ENCODE measurements around the gene SERPINB6. TPM values are rescaled to one million over a fixed set of nuclear protein-coding genes. Genes with fewer than 3 reads are reported as not detected.
A peak's percentile ranks its signal among the peaks of the same experiment; 100 is the strongest.

The SERPINB6 gene
- total RNA-seq, 1 experiment from 2014 or later: 39.0 TPM

GRCh38 chr6:2940010-2940850, 31.1 kb downstream of the SERPINB6 start:
- Histone ChIP-seq H2BK120ac (ENCODE audit: low read depth, low read length, poor library complexity, severe bottlenecking) (no peak overlapping the region), H3K4me1 (ENCODE audit: insufficient read depth, low read length) (no peaks in the 10 kb centered on the region; the same call in 1 of the 2 replicates)

More at GRCh38 chr6:2940010-2940850, 31.1 kb downstream of the SERPINB6 start:
- Mint-ChIP-seq H3K9me3 (peaks cover 11% of the 10 kb centered on the region in 2 experiments; a peak in 3 of 5 replicates), H3K27ac (peak overlapping the region in 1 of 3 experiments; percentile 29; a peak in 1 of 7 replicates), H3K36me3 (ENCODE audit: insufficient read depth in 1 of 3, low read depth in 3 of 3) (peaks cover 5 to 9% (median 7%) of the 10 kb centered on the region in 3 experiments; a peak in 4 of 7 replicates), H3K27me3 (ENCODE audit: low read depth) (no peaks in the 10 kb centered on the region; the same call in 1 of the 2 replicates), H3K4me1 (peaks cover 30% of the 10 kb centered on the region in 2 experiments), H3K4me3 (no peak overlapping the region)
- no CpG with 5 or more reads among the region's 26 CpGs for WGBS (ENCODE audit: extremely low coverage, insufficient read length, low lambda C conversion rate)
- no peak overlapping the region for H3K4ac ChIP-seq (ENCODE audit: low read depth, low read length)
- H3K56ac ChIP-seq (ENCODE audit: insufficient read length, low read depth, low read length): no peak overlapping the region
- no peak overlapping the region for H2BK15ac ChIP-seq (ENCODE audit: low read depth, low read length)
- H4K91ac ChIP-seq (ENCODE audit: insufficient read length, low read depth, low read length): no peak overlapping the region
- no peaks in the 10 kb centered on the region for H3K23me2 ChIP-seq (ENCODE audit: insufficient read length, low read depth, low read length, poor library complexity, severe bottlenecking)
- no peak overlapping the region for H2BK5ac ChIP-seq (ENCODE audit: insufficient read length, low read length)
- no peak overlapping the region for H3K9ac ChIP-seq (ENCODE audit: extremely low read depth, insufficient read length, low read length)
- no peak overlapping the region for H2BK12ac ChIP-seq (ENCODE audit: insufficient read length, low read depth, low read length)
- no peaks in the 10 kb centered on the region for H3K27me3 ChIP-seq (ENCODE audit: insufficient read depth, low read length)
- H3K18ac ChIP-seq (ENCODE audit: insufficient read length, low read depth, low read length): no peak overlapping the region
- DNase-seq: no peak
- H4K8ac ChIP-seq (replicated peaks; ENCODE audit: insufficient read length, low read depth, low read length): no peak overlapping the region
- H3K27ac ChIP-seq (ENCODE audit: insufficient read length, low read depth, low read length): no peak overlapping the region
- H3T11ph ChIP-seq (ENCODE audit: low read length): no peak overlapping the region
- no peaks in the 10 kb centered on the region for H3K79me2 ChIP-seq (ENCODE audit: insufficient read depth, low read length)
- H3K9me3 ChIP-seq (ENCODE audit: control insufficient read depth, low read depth, low read length): no peaks in the 10 kb centered on the region
- TF ChIP-seq CTCF (conservative IDR thresholded peaks at IDR 0.05): no peak
- no peaks in the 10 kb centered on the region for H4K20me1 ChIP-seq (ENCODE audit: control insufficient read depth, insufficient read depth, insufficient read length)
- no peak overlapping the region for H2AK5ac ChIP-seq (ENCODE audit: insufficient read length, low read length)
- no peaks in the 10 kb centered on the region for H3K79me1 ChIP-seq (ENCODE audit: insufficient read depth, low read depth, low read length, poor library complexity, severe bottlenecking)
- no peak overlapping the region for H2AFZ ChIP-seq (ENCODE audit: low read length)
- no peak overlapping the region for H3K23ac ChIP-seq (ENCODE audit: insufficient read length, low read depth, low read length)
- H3K4me2 ChIP-seq (ENCODE audit: insufficient read depth, insufficient read length, low read length): no peak overlapping the region
- H3K14ac ChIP-seq (ENCODE audit: insufficient read depth, low read length): no peak overlapping the region
- H4K5ac ChIP-seq (ENCODE audit: insufficient read length, low read depth, low read length): no peak overlapping the region
- H2BK20ac ChIP-seq (ENCODE audit: low read depth, low read length, poor library complexity, severe bottlenecking): no peak overlapping the region

All from H9 (cell line).